ENCODE measurements around the gene HOTAIR. TPM values are rescaled to one million over a fixed set of nuclear protein-coding genes. Genes with fewer than 3 reads are reported as not detected.

HOTAIR gene
- total RNA-seq, 1 donor from 2014 or later: not detected

DNA sequence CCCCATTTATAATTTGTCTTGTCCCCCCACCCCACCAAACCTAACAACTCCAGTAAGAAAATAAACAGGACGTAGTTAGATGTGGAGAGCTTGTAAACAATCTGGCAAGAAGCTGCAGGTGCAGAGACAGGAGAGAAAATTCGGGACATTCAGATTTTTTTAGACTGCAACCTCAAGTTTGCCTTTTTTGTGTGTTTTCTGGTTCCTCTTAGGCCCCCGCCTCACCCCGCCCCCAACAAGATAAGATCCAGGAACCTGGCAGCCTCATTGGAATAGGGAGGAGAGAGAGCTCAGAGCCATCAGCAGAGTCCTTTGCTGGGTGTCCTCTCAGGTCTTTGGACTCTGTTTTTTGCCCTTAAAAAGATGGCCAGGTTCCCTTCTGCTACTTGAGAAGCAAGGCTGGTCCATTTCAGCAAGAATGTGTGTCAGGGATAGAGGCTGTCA, 13.1 kb upstream of the HOTAIR start:
- DNase-seq (ENCODE audit: low spot score, unreplicated experiment): no peak
- Mint-ChIP-seq H3K27me3 (peaks cover 94% of the 10 kb centered on the region), H3K4me1 (ENCODE audit: low read depth) (peaks cover 3% of the 10 kb centered on the region), H3K27ac (no peak overlapping the region), H3K36me3 (ENCODE audit: insufficient read depth) (no peaks in the 10 kb centered on the region), H3K9me3 (ENCODE audit: low read depth) (no peaks in the 10 kb centered on the region), H3K4me3 (ENCODE audit: low read depth) (no peak overlapping the region)
- TF ChIP-seq, protein P1, sequence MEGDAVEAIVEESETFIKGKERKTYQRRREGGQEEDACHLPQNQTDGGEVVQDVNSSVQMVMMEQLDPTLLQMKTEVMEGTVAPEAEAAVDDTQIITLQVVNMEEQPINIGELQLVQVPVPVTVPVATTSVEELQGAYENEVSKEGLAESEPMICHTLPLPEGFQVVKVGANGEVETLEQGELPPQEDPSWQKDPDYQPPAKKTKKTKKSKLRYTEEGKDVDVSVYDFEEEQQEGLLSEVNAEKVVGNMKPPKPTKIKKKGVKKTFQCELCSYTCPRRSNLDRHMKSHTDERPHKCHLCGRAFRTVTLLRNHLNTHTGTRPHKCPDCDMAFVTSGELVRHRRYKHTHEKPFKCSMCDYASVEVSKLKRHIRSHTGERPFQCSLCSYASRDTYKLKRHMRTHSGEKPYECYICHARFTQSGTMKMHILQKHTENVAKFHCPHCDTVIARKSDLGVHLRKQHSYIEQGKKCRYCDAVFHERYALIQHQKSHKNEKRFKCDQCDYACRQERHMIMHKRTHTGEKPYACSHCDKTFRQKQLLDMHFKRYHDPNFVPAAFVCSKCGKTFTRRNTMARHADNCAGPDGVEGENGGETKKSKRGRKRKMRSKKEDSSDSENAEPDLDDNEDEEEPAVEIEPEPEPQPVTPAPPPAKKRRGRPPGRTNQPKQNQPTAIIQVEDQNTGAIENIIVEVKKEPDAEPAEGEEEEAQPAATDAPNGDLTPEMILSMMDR (IDR thresholded peaks at IDR 0.05; ENCODE audit: unreplicated experiment): no peak

DNA sequence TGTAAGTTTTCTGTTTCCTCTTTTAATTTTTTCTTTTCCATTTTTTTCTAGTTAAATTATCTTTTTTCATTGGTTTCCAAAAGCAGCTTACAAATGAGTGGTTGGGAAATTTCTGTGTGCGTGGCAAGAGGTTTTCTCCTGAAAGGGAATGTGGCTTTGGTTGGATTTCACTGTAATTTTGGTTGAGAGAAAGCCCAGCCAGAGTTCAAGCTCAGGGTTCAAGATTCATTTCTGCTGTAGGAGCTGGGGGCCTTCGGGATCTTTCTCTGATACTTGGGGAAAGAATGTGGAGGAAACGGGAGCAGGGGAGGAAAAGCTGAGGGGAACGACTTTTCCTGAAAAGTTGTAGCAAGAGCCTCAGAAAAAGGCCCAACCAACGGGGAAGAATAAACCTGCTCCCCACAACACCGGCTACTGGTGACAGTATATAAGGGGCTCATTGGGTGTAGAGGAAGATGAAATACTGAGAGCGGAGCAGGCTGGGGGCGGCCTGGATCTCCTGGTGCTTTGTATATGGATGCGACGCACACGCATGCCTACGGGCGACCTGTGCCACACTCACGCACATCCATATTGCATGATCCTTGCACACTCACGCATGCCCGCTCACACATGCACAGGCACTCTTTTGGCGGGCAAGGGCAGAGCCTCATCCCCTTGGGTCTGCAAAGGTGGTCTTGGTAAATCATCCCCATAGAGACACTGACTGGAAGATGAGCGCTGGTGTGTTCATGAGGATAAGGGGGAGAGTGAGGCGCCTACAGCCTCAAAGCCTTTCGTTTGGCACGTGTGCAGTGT, 12.1 kb upstream of the HOTAIR start:
- no peak for DNase-seq (ENCODE audit: low spot score, unreplicated experiment)
- H3K4me1 Mint-ChIP-seq (ENCODE audit: low read depth): peaks cover 3% of the 10 kb centered on the region
- TF ChIP-seq, protein P1 (IDR thresholded peaks at IDR 0.05; ENCODE audit: unreplicated experiment): no peak
- no peaks in the 10 kb centered on the region for H3K9me3 Mint-ChIP-seq (ENCODE audit: low read depth)
- no peak overlapping the region for H3K4me3 Mint-ChIP-seq (ENCODE audit: low read depth)
- H3K27ac Mint-ChIP-seq: no peak overlapping the region
- peaks cover 94% of the 10 kb centered on the region for H3K27me3 Mint-ChIP-seq
- no peaks in the 10 kb centered on the region for H3K36me3 Mint-ChIP-seq (ENCODE audit: insufficient read depth)

DNA sequence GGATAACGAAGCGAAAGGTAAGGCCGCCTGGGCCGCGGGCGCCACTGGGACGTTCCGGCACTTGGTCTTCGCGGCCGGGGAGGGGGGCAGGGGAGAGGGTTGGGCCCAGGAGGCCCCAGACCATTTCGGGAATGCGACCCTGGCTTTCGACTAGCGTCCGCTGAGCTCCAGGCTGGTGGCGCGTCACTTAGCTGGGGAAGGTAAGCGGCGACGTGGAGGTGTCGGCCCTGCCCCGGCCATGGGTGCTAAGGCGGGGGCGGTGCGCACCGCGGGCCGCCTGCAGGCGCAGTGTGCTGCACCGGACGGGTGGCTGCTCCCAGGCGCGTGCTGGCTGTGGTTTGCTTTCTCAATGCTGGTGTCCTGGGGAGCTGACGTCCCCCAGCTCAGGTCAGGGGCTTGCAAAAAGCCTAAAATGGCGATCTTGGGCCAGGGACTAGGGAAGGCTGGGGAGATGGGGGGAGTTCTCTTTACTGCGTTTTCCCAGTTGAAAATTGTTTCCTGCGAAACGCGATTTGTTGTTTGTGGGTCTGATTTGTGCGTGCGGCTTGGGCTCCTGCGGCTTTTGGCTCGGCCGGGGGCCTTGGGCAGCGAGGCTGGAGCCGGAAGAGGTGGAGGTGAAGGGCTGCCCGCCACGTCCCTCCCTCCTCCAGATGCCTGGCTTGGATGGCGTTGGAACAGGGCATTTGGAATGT, 11.4 kb upstream of the HOTAIR start:
- no peaks in the 10 kb centered on the region for H3K9me3 Mint-ChIP-seq (ENCODE audit: low read depth)
- DNase-seq (ENCODE audit: low spot score, unreplicated experiment): no peak
- TF ChIP-seq, protein P1 (IDR thresholded peaks at IDR 0.05; ENCODE audit: unreplicated experiment): no peak
- H3K27ac Mint-ChIP-seq: no peak overlapping the region
- H3K4me1 Mint-ChIP-seq (ENCODE audit: low read depth): peaks cover 3% of the 10 kb centered on the region
- no peaks in the 10 kb centered on the region for H3K36me3 Mint-ChIP-seq (ENCODE audit: insufficient read depth)
- H3K4me3 Mint-ChIP-seq (ENCODE audit: low read depth): no peak overlapping the region
- H3K27me3 Mint-ChIP-seq: peaks cover 94% of the 10 kb centered on the region

DNA sequence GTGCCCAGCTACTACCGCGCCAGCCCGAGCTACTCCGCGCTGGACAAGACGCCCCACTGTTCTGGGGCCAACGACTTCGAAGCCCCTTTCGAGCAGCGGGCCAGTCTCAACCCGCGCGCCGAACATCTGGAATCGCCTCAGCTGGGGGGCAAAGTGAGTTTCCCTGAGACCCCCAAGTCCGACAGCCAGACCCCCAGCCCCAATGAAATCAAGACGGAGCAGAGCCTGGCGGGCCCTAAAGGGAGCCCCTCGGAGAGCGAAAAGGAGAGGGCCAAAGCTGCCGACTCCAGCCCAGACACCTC, 10.9 kb upstream of the HOTAIR start:
- H3K27ac Mint-ChIP-seq: no peak overlapping the region
- H3K36me3 Mint-ChIP-seq (ENCODE audit: insufficient read depth): no peaks in the 10 kb centered on the region
- peaks cover 94% of the 10 kb centered on the region for H3K27me3 Mint-ChIP-seq

More for the DNA sequence above, 10.9 kb upstream of the HOTAIR start:
- Mint-ChIP-seq H3K4me1 (ENCODE audit: low read depth) (peaks cover 3% of the 10 kb centered on the region), H3K4me3 (ENCODE audit: low read depth) (no peak overlapping the region), H3K9me3 (ENCODE audit: low read depth) (no peaks in the 10 kb centered on the region)
- TF ChIP-seq, protein P1 (IDR thresholded peaks at IDR 0.05; ENCODE audit: unreplicated experiment): no peak
- DNase-seq (ENCODE audit: low spot score, unreplicated experiment): no peak

Data from progenitor cell of endocrine pancreas (in vitro differentiated cells).